AG09319 (cell line): ENCODE data around the gene CLIC3.
A peak's percentile ranks its signal among the peaks of the same experiment; 100 is the strongest.

Source experiments
- DNase-seq: peaks from one replicate; pipeline ENCODE4 v3.0.0-alpha.2; 2010; ENCODE audit warnings: low read depth; ENCODE audit errors: extremely low read depth
- CTCF ChIP-seq: IDR thresholded peaks from 2 replicates; pipeline ENCODE4 v1.5.1; 2011; ENCODE audit warnings: low read depth, mild to moderate bottlenecking, inconsistent platforms, low read length, moderate library complexity

CLIC3 gene

DNA sequence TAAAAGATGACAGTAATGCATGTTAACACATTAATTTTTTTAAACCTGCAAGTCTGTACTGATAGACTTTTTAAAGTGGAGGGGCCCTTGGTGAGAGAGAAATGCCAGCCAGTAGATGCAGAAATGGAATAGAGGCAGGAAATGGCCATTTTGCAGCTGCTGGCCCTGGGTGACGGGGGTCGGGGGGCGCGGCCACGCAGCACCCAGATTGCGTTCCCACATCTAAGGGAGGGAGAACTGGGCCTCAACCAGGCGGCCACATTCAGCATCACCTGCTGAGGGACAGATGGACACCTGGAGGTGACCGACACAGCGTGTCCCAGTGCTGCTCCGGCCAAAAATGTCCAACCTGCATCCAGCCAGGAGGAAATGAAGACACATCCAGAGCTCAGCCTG, 6.3 kb upstream of the CLIC3 start:
- no peak for TF ChIP-seq CTCF
- DNase-seq = no peak

DNA sequence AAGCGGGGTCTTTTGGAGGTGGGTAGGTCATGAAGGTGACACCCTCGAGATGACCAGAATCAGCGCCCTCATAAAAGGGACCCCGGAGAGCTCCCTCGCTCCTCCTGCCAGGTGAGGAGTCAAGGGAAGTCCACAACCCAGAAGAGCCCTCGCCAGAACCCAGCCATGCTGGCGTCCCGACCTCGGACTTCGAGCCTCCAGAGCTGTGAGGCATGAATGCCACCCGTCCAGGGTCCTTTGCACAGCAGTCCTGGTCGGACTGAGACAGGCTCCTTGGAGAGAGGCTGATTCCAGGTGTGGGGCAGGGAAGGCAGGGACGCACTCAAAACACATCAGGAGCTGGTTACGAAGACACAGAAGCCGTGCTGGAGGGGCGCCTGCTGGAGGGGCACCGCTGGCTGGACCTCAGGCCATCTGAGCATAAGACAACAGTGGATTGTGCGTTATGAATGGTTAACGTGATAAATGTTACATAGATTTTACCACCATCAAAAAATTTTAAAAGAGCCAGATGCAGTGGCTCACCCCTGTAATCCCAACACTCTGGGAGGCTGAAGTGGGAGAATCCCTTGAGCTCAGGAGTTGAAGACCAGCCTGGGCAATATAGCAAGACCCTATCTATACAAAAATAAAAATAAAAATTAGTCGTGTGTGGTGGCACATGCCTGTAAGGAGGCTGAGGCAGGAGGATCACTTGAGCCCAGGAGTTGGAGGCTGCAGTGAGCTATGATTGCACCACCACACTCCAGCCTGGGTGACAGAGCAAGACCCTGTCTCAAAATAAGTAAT, 5.7 kb upstream of the CLIC3 start:
- TF ChIP-seq CTCF = no peak
- no peak for DNase-seq

DNA sequence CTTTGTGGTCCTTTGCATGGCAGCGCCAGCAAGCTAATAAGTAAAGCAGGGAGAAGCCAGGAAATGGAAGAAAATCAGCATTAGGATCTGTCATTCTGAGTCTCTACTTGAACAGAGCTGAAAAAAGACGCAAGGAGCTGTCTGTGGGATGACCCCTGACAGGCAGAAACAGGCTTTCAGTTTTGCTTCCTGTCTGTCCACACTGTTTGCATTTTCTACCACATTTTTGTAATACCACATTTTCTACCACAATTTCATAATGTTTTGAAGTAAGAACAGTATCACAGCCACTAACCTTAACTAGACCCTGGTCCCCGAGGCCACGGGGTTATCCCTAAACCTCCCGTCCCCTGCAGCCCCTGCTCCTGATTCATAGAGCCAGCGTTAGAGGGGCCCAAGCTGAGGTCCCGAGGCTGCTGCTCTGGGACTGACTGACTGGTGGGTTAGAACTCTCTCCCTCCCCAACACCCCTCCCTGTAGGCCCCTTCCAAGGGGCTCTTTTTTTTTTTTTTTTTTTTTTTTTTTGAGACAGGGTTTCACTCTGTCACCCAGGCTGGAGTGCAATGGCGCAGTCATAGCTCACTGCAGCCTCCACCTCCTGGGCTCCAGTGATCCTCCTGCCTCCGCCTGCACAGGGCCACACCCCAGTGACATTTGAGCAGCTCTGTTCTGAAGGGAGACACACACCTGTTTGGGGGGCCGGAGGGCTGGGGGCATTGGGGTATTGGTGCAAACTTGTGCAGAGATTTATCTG, 4.0 kb upstream of the CLIC3 start:
- no peak for TF ChIP-seq CTCF
- DNase-seq = no peak

DNA sequence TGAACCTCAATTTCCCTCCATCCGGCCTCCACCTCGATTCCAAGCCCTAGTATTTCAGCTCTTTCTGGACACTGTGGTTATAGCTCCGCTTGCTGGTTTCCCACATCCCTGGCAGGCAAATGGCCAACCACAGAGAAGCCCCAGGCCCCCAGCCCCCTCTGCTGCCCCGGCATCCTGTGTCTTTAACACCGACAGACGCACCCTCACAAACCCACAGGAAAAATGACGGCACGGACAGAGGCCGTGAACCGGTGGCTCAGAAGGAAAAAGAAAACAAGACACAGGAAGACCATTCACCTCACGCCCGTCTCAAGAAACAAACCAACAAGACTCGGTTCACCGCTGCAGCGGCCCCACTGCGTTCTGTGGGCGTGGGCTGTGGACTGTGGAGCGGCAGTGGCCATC, 1.5 kb upstream of the CLIC3 start:
- DNase-seq = no peak
- no peak for TF ChIP-seq CTCF

DNA sequence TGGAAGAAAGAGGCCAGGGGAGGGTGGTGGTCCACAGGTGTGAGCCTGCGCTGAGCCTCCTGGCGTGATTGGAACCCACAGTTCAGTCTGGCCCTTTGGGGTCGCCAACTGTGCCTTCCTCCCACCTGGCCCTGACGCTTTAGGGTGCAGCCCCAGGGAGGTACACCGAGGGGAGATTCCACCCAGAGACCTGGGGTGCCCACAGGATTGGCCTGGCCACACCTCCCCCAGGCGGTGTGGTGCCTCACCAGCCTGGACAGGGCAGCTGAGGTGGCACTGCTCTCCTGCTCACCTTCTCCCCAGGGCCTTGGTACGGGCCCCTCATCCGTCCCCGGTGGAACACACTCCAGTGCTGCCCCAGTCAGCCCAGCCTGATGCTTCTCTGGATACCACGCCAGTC, 1.0 kb upstream of the CLIC3 start:
- DNase-seq = no peak
- TF ChIP-seq CTCF = no peak

- DNase-seq = peak; percentile 4
- TF ChIP-seq CTCF = no peak
These were observed 526 bp downstream of the CLIC3 start for GRCh38 chr9:136995772-136996311.

- DNase-seq = no peak
- TF ChIP-seq CTCF = no peak
These were observed 1.0 kb downstream of the CLIC3 start for GRCh38 chr9:136995362-136995761.
